GM19025 (cell line): Measurements from ENCODE around the gene PXYLP1.

Source experiments
- ATAC-seq: cut with Tn5 transposase; IDR thresholded peaks from one replicate; pipeline ENCODE4 v1.9.1; 2021; ENCODE audit warnings: mild to moderate bottlenecking, low read depth, moderate library complexity; ENCODE audit not compliant: unreplicated experiment

Gene PXYLP1

GRCh38 chr3:141269961-141270360 lies 38.3 kb downstream of the PXYLP1 start:
- no peak for ATAC-seq

GRCh38 chr3:141271279-141272030 lies 39.8 kb downstream of the PXYLP1 start:
- ATAC-seq: no peak

GRCh38 chr3:141272906-141273662 lies 41.5 kb downstream of the PXYLP1 start:
- ATAC-seq: no peak

GRCh38 chr3:141273700-141274410 lies 42.2 kb downstream of the PXYLP1 start:
- no peak for ATAC-seq

GRCh38 chr3:141274411-141275031 lies 42.9 kb downstream of the PXYLP1 start:
- ATAC-seq: no peak

- no peak for ATAC-seq
These were observed 43.4 kb downstream of the PXYLP1 start for GRCh38 chr3:141275032-141275422.

- no peak for ATAC-seq
These were observed 43.9 kb downstream of the PXYLP1 start for GRCh38 chr3:141275511-141275910.

GRCh38 chr3:141275973-141276372 lies 44.3 kb downstream of the PXYLP1 start:
- no peak for ATAC-seq

GRCh38 chr3:141276398-141276797 lies 44.8 kb downstream of the PXYLP1 start:
- ATAC-seq: no peak

- no peak for ATAC-seq
These were observed 45.8 kb downstream of the PXYLP1 start for GRCh38 chr3:141277451-141277850.

GRCh38 chr3:141278196-141279076 lies 46.8 kb downstream of the PXYLP1 start:
- no peak for ATAC-seq

- ATAC-seq: peak; percentile 69
These were observed 47.7 kb downstream of the PXYLP1 start for GRCh38 chr3:141279077-141279967.

GRCh38 chr3:141280086-141280485 lies 48.5 kb downstream of the PXYLP1 start:
- no peak for ATAC-seq

- ATAC-seq: no peak
These were observed 49.1 kb downstream of the PXYLP1 start for GRCh38 chr3:141280690-141281089.

GRCh38 chr3:141285570-141285969 lies 53.9 kb downstream of the PXYLP1 start:
- ATAC-seq: no peak

- ATAC-seq: peak; percentile 64
These were observed 55.2 kb downstream of the PXYLP1 start for GRCh38 chr3:141286856-141287255.

- ATAC-seq: peak; percentile 18
These were observed 55.7 kb downstream of the PXYLP1 start for GRCh38 chr3:141287326-141287725.

- ATAC-seq: no peak
These were observed 56.8 kb downstream of the PXYLP1 start for GRCh38 chr3:141288336-141288990.
